Gastrocnemius medialis (tissue), 4 donors: ENCODE data around the gene CAB39.

ENCODE experiments used
- POLR2A ChIP-seq, 2 donors: fragments of 450-650 bp; IDR thresholded peaks; one replicate each; pipeline ENCODE4 v1.6.1; 2017; ENCODE audit warnings: antibody characterized with exemption in 2 of 2, mild to moderate bottlenecking in 2 of 2, moderate library complexity in 2 of 2
- TF ChIP-seq, protein P1 (sequence below), 5 experiments: fragments of 450-650 bp in 3 of 5; fragments of 200-600 bp in 2 of 5; sonication (generic) in 2 of 5; IDR thresholded peaks in 4 of 5; conservative IDR thresholded peaks in 1 of 5; 1 replicate in 4 of 5; 2 replicates in 1 of 5; pipeline ENCODE4 v1.5.1; 2016 to 2019; ENCODE audit warnings: antibody characterized with exemption in 5 of 5, mild to moderate bottlenecking in 3 of 5, moderate library complexity in 3 of 5

DNA sequence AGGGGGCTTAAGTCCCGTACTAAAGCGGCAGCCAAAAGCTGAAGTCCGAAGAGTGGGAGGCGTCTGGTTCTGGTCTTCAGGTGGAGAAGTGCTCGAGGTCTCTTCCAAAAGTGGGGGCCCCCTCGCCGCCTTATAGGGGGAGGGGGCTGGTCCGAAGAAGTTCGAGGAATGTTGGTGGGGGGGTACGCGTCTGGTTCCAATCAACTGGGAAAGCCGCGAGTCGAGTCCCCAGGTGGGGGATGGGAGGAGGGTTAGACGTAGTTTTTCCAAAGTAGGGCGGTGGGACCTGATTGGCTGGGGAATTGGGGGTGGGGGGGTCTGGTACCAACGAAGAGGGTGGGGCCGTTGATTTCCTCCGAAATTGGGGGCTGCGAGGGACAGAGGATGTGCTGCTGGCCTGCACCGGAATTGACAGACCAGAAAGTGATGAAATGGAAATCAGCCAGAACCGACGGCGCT is 152.7 kb downstream of the CAB39 start:
- TF ChIP-seq, protein P1, sequence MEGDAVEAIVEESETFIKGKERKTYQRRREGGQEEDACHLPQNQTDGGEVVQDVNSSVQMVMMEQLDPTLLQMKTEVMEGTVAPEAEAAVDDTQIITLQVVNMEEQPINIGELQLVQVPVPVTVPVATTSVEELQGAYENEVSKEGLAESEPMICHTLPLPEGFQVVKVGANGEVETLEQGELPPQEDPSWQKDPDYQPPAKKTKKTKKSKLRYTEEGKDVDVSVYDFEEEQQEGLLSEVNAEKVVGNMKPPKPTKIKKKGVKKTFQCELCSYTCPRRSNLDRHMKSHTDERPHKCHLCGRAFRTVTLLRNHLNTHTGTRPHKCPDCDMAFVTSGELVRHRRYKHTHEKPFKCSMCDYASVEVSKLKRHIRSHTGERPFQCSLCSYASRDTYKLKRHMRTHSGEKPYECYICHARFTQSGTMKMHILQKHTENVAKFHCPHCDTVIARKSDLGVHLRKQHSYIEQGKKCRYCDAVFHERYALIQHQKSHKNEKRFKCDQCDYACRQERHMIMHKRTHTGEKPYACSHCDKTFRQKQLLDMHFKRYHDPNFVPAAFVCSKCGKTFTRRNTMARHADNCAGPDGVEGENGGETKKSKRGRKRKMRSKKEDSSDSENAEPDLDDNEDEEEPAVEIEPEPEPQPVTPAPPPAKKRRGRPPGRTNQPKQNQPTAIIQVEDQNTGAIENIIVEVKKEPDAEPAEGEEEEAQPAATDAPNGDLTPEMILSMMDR (IDR thresholded peaks at IDR 0.05 in 4 of 5, conservative IDR thresholded peaks at IDR 0.05 in 1 of 5) = no peak
- TF ChIP-seq POLR2A (IDR thresholded peaks at IDR 0.05) = no peak
